SK-N-SH treated with all-trans-retinoic acid at 6 μM for 48 hours (cell line): ENCODE results near the gene ITCH.

Experiments
- ATAC-seq: fragments of 200-7000 bp; cut with Tn5 transposase; 3 replicates; pipeline ENCODE4 v1.9.1; 2020; ENCODE audit warnings: mild to moderate bottlenecking, moderate library complexity
- BACH2 ChIP-seq: fragments of 250-450 bp; sonication (Bioruptor Pico); IDR thresholded peaks from 2 replicates; pipeline ENCODE4 v1.9.0; 2021; ENCODE audit warnings: mild to moderate bottlenecking, borderline replicate concordance
- CSDC2 ChIP-seq: fragments of 250-450 bp; sonication (Bioruptor Pico); IDR thresholded peaks from 2 replicates; pipeline ENCODE4 v1.5.0; 2020; ENCODE audit warnings: mild to moderate bottlenecking, moderate library complexity
- ESRRG ChIP-seq: fragments of 250-450 bp; sonication (Bioruptor Pico); IDR thresholded peaks from 2 replicates; pipeline ENCODE4 v1.6.1; 2021; ENCODE audit warnings: mild to moderate bottlenecking
- GLIS3 ChIP-seq: fragments of 250-450 bp; sonication (Bioruptor Pico); IDR thresholded peaks from 2 replicates; pipeline ENCODE4 v1.5.0; 2020; ENCODE audit warnings: mild to moderate bottlenecking, moderate library complexity
- ISL1 ChIP-seq: fragments of 250-450 bp; sonication (Bioruptor Pico); IDR thresholded peaks from 2 replicates; pipeline ENCODE4 v2.1.2; 2022; ENCODE audit warnings: mild to moderate bottlenecking, moderate library complexity
- PPARA ChIP-seq: fragments of 250-450 bp; sonication (Bioruptor Pico); IDR thresholded peaks from 2 replicates; pipeline ENCODE4 v1.5.0; 2020; ENCODE audit warnings: mild to moderate bottlenecking, borderline replicate concordance
- RARB ChIP-seq: fragments of 250-450 bp; sonication (Bioruptor Pico); IDR thresholded peaks from 2 replicates; pipeline ENCODE4 v1.8.0; 2021; ENCODE audit warnings: mild to moderate bottlenecking, moderate library complexity
- SNAI2 ChIP-seq: fragments of 250-450 bp; sonication (Bioruptor Pico); IDR thresholded peaks from 2 replicates; pipeline ENCODE4 v1.5.0; 2020; ENCODE audit warnings: mild to moderate bottlenecking, moderate library complexity
- TCF4 ChIP-seq: fragments of 250-450 bp; sonication (Bioruptor Pico); IDR thresholded peaks from 2 replicates; pipeline ENCODE4 v1.8.0; 2021; ENCODE audit warnings: mild to moderate bottlenecking, moderate library complexity, borderline replicate concordance
- TOX ChIP-seq: fragments of 250-450 bp; sonication (Bioruptor Pico); IDR thresholded peaks from 2 replicates; pipeline ENCODE4 v1.8.0; 2021; ENCODE audit warnings: mild to moderate bottlenecking, moderate library complexity, borderline replicate concordance
- ZC3H10 ChIP-seq: fragments of 250-450 bp; sonication (Bioruptor Pico); IDR thresholded peaks from 2 replicates; pipeline ENCODE4 v1.5.1; 2021; ENCODE audit warnings: mild to moderate bottlenecking, moderate library complexity
- ZFP3 ChIP-seq: fragments of 250-450 bp; sonication (Bioruptor Pico); IDR thresholded peaks from 2 replicates; pipeline ENCODE4 v1.5.0; 2020; ENCODE audit warnings: mild to moderate bottlenecking, moderate library complexity
- ZFP30 ChIP-seq: fragments of 450-650 bp; formaldehyde crosslinking; IDR thresholded peaks from 2 replicates; pipeline ENCODE4 v1.5.0; 2022; ENCODE audit warnings: mild to moderate bottlenecking, moderate library complexity
- ZNF565 ChIP-seq: fragments of 450-650 bp; formaldehyde crosslinking; conservative IDR thresholded peaks from 2 replicates; pipeline ENCODE4 v1.5.0; 2020; ENCODE audit warnings: low read depth, mild to moderate bottlenecking, moderate library complexity
- ZNF70 ChIP-seq: fragments of 450-650 bp; formaldehyde crosslinking; IDR thresholded peaks from 2 replicates; pipeline ENCODE4 v1.5.0; 2020; ENCODE audit warnings: mild to moderate bottlenecking, moderate library complexity
- ZNF8 ChIP-seq: fragments of 450-650 bp; formaldehyde crosslinking; IDR thresholded peaks from 2 replicates; pipeline ENCODE4 v1.5.0; 2020; ENCODE audit warnings: mild to moderate bottlenecking, moderate library complexity
- TF ChIP-seq, protein P1 (sequence below): fragments of 250-450 bp; sonication (Bioruptor Pico); IDR thresholded peaks from 2 replicates; pipeline ENCODE4 v1.5.0; 2020; ENCODE audit warnings: mild to moderate bottlenecking, moderate library complexity
- TF ChIP-seq, protein P2 (sequence below): fragments of 250-450 bp; sonication (Bioruptor Pico); IDR thresholded peaks from 2 replicates; pipeline ENCODE4 v1.8.0; 2020; ENCODE audit warnings: mild to moderate bottlenecking, moderate library complexity, borderline replicate concordance
- TF ChIP-seq, protein P3 (sequence below): fragments of 250-450 bp; sonication (Bioruptor Pico); IDR thresholded peaks from 2 replicates; pipeline ENCODE4 v1.8.0; 2021; ENCODE audit warnings: low read depth, mild to moderate bottlenecking, moderate library complexity, borderline replicate concordance

ITCH gene

DNA sequence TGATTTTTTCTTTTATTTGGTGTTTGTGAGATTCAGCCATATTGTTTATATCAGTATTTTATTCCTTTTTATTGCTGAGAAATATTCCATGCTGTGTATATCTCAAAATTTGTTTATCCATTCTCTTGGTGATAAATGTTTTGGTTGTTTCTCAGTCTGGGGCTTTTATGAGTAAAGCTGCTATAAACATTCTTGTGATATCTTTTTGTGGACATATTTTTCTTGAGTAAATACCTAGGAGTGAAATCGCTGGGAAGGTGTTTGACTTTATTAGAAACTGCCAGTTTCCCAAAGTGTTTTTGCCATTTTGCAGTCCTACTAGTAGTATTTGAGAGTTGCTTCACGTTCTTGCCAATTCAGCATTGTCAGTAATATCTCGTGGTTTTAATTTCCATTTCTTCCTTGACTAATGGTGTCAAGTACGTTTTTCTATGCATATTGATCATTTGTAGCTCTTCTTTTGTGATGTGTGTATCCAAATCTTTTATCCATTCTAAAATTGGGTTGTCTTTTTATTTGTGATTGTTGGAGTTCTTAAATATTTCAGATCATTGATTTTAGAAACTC, 122.1 kb downstream of the ITCH start:
- TF ChIP-seq BACH2 (CRISPR knock-in tag) (no peak), ZFP30 (CRISPR knock-in tag) (no peak), ZC3H10 (no peak), PPARA (CRISPR knock-in tag) (no peak), CSDC2 (CRISPR knock-in tag) (no peak), GLIS3 (CRISPR knock-in tag) (no peak)
- ATAC-seq: no peak

DNA sequence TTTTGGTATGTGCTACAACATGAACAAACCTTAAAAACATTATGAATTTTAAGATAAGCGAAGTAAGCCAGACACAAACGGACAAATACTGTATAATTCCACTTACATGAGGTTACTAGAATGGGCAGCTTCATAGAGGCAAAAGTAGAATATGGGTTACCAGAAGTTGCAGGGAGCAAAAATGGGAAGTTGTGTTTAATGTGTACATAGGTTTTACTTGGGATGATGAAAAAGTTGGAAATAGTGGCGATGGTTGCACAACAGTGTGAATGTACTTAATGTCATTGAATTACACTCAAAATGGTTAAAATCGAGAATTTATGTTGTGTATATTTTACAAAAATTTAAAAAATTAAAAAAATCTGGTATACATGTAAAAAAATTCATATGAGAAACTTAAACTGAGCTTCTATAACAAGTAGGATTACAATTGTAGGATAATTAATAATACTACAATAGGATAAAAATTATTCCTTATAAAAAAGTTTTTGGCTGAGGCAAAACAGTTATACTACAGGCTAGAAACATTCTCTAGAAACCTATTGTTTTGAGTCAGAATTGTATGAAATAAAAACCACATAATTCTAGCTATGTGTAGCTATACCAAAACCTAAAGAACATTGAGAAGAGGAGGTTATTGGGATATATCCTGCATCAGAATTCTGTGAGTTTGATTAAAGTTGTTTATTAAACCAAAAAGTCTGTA, 128.3 kb downstream of the ITCH start:
- TF ChIP-seq, protein P1, sequence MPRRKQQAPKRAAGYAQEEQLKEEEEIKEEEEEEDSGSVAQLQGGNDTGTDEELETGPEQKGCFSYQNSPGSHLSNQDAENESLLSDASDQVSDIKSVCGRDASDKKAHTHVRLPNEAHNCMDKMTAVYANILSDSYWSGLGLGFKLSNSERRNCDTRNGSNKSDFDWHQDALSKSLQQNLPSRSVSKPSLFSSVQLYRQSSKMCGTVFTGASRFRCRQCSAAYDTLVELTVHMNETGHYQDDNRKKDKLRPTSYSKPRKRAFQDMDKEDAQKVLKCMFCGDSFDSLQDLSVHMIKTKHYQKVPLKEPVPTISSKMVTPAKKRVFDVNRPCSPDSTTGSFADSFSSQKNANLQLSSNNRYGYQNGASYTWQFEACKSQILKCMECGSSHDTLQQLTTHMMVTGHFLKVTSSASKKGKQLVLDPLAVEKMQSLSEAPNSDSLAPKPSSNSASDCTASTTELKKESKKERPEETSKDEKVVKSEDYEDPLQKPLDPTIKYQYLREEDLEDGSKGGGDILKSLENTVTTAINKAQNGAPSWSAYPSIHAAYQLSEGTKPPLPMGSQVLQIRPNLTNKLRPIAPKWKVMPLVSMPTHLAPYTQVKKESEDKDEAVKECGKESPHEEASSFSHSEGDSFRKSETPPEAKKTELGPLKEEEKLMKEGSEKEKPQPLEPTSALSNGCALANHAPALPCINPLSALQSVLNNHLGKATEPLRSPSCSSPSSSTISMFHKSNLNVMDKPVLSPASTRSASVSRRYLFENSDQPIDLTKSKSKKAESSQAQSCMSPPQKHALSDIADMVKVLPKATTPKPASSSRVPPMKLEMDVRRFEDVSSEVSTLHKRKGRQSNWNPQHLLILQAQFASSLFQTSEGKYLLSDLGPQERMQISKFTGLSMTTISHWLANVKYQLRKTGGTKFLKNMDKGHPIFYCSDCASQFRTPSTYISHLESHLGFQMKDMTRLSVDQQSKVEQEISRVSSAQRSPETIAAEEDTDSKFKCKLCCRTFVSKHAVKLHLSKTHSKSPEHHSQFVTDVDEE (CRISPR knock-in tag): no peak
- no peak for TF ChIP-seq ZFP30 (CRISPR knock-in tag)
- TF ChIP-seq GLIS3 (CRISPR knock-in tag): no peak
- TF ChIP-seq TCF4 (CRISPR knock-in tag): no peak
- TF ChIP-seq ISL1: no peak
- TF ChIP-seq CSDC2 (CRISPR knock-in tag): no peak
- TF ChIP-seq, protein P2, sequence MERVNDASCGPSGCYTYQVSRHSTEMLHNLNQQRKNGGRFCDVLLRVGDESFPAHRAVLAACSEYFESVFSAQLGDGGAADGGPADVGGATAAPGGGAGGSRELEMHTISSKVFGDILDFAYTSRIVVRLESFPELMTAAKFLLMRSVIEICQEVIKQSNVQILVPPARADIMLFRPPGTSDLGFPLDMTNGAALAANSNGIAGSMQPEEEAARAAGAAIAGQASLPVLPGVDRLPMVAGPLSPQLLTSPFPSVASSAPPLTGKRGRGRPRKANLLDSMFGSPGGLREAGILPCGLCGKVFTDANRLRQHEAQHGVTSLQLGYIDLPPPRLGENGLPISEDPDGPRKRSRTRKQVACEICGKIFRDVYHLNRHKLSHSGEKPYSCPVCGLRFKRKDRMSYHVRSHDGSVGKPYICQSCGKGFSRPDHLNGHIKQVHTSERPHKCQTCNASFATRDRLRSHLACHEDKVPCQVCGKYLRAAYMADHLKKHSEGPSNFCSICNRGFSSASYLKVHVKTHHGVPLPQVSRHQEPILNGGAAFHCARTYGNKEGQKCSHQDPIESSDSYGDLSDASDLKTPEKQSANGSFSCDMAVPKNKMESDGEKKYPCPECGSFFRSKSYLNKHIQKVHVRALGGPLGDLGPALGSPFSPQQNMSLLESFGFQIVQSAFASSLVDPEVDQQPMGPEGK (CRISPR knock-in tag): no peak
- TF ChIP-seq RARB: no peak
- TF ChIP-seq ZNF70 (CRISPR knock-in tag): no peak
- no peak for TF ChIP-seq BACH2 (CRISPR knock-in tag)
- TF ChIP-seq, all 23 proteins: peak for 0

DNA sequence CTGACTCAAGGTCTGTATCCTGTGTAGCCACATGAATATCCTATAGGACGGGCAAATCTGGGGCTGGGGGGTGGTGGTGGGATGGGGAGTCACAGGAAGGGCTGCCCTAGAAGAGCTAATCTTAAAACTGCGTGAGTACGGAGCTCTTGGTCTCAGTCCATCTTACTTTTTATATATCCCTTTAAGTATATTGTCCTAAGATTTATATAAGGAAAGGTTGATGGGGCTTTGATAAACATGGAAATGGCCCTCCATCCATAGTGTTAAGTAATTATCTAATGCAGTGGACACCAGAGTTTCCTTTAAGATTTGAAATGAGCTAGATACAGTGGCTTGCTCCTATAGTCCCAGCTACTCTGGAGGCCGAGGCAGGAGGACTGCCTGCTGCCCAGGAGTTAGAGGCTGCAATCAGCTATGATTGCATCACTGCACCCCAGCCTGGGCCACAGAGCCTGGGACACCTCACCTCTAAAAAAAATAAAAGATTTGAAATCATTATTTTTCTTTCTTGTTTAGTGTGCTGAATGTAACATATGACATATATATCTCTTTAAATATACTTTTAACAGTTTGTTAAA, 128.9 kb downstream of the ITCH start:
- no peak for ATAC-seq
- TF ChIP-seq RARB: no peak
- no peak for TF ChIP-seq ESRRG (CRISPR knock-in tag)
- TF ChIP-seq TOX (CRISPR knock-in tag): no peak
- no peak for TF ChIP-seq ZFP30 (CRISPR knock-in tag)
- no peak for TF ChIP-seq ZFP3 (CRISPR knock-in tag)

More for the DNA sequence above, 128.3 kb downstream of the ITCH start:
- ATAC-seq: no peak

DNA sequence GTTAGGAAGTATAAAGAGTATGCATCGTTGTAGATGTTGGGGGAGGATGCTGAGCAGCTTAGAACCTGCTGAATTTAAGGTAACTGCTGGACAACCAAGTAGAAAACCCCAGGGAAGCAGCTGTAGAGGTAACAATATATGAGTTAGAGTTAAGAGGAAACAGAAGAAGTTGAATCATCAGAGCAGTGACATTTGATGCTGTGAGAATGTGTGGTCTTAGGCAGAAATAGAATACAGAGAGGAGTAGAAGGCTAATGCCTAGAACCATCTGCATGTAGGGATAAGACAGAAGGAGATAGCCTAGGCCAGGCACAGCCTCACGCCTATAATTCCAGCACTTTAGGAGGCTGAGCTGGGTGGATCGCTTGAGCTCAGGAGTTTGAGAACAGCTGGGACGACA, 130.6 kb downstream of the ITCH start:
- TF ChIP-seq, protein P2 (CRISPR knock-in tag): no peak
- no peak for TF ChIP-seq TCF4 (CRISPR knock-in tag)
- peak; percentile 32; the same call in 2 of the 3 replicates for ATAC-seq

DNA sequence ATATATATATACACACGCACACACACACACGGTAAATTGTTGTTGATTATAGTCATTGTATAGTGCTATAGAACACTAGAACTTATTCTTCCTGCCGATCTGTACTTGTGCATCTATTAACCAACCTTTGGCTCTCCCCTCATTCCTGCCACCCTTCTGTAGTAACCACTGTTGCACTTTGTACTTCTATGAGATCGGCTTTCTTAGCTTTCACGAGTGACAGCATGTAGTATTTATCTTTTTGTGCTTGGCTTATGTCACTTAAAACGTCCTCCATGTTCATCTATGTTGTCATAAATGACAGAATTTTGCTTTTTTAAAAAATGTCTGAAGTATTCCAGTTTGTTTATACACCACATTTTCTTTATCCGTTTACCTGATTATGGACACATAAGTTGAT, 132.2 kb downstream of the ITCH start:
- no peak for ATAC-seq

More for the DNA sequence above, 132.2 kb downstream of the ITCH start:
- TF ChIP-seq ZNF8 (CRISPR knock-in tag): no peak
- TF ChIP-seq, protein P2 (CRISPR knock-in tag): no peak
- TF ChIP-seq, protein P3, sequence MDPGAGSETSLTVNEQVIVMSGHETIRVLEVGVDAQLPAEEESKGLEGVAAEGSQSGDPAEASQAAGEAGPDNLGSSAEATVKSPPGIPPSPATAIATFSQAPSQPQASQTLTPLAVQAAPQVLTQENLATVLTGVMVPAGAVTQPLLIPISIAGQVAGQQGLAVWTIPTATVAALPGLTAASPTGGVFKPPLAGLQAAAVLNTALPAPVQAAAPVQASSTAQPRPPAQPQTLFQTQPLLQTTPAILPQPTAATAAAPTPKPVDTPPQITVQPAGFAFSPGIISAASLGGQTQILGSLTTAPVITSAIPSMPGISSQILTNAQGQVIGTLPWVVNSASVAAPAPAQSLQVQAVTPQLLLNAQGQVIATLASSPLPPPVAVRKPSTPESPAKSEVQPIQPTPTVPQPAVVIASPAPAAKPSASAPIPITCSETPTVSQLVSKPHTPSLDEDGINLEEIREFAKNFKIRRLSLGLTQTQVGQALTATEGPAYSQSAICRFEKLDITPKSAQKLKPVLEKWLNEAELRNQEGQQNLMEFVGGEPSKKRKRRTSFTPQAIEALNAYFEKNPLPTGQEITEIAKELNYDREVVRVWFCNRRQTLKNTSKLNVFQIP: no peak
- TF ChIP-seq TCF4 (CRISPR knock-in tag): no peak
- TF ChIP-seq ZNF565 (CRISPR knock-in tag): no peak
- TF ChIP-seq GLIS3 (CRISPR knock-in tag): no peak
- TF ChIP-seq SNAI2: no peak
- TF ChIP-seq ISL1: no peak
- TF ChIP-seq ZNF70 (CRISPR knock-in tag): no peak
